K562 (cell line): ENCODE results near the gene MTA2. TPM values are rescaled to one million over a fixed set of nuclear protein-coding genes. Genes with fewer than 3 reads are reported as not detected.
A peak's percentile ranks its signal among the peaks of the same experiment; 100 is the strongest.

Experiments used
- ATAC-seq: fragments of 200-7000 bp; cut with Tn5 transposase; 3 replicates; pipeline ENCODE4 v1.9.1; 2020; ENCODE audit warnings: moderate library complexity
- BruUV-seq: library from RNA; stranded (reverse); fragments of 400-500 nt; replicated peaks from 2 replicates; lab custom pipeline; 2021; lab: Mats Ljungman, UMichigan
- CTCF ChIA-PET: fragments of 300-600 bp; formaldehyde crosslinking; extraction: SDS; loops from one replicate; lab custom pipeline; 2021; ENCODE audit warnings: low intra/inter-chr PET ratio; lab: Yijun Ruan, JAX
- POLR2A ChIA-PET: fragments of 300-600, 350-650 bp; sonication (Branson Sonifier 250); formaldehyde crosslinking; extraction: SDS; loops from one replicate; lab custom pipeline; 2021; ENCODE audit warnings: antibody characterized with exemption, inconsistent platforms; lab: Yijun Ruan, JAX
- DNase-seq, 4 experiments: peaks; one replicate each; pipeline versions ENCODE4 v3.0.0 to v3.0.0-alpha.2; 2011 to 2018; ENCODE audit warnings: low spot score in 3 of 4, mixed read lengths in 3 of 4; ENCODE audit errors: extremely low read depth in 1 of 4
- FAIRE-seq: peaks from 2 replicates; lab custom pipeline; 2011; peaks lifted over from hg19 to GRCh38; lab: Jason Lieb, UNC
- H2AFZ ChIP-seq: 2 replicates; pipeline ENCODE4 v1.6.0; 2011; ENCODE audit warnings: low read depth, low read length, control low read depth, inconsistent platforms
- H3K27ac ChIP-seq: fragments of 200-600 bp; 3 replicates; pipeline ENCODE4 v1.8.0; 2011; ENCODE audit warnings: low read depth, mild to moderate bottlenecking, control low read depth, inconsistent platforms, low read length, moderate library complexity, mixed read lengths; ENCODE audit errors: extremely low read depth
- H3K27me3 ChIP-seq, 2 experiments: fragments of 300-600 bp in 1 of 2; 2 replicates in 1 of 2; 3 replicates in 1 of 2; pipeline versions ENCODE4 v1.6.0 to v1.8.0; 2011; ENCODE audit warnings: inconsistent platforms in 2 of 2, low read length in 2 of 2, mild to moderate bottlenecking in 1 of 2, mixed read lengths in 1 of 2, moderate library complexity in 1 of 2; ENCODE audit not compliant: control insufficient read depth in 2 of 2, insufficient read depth in 2 of 2
- H3K36me3 ChIP-seq: fragments of 300-600 bp; 3 replicates; pipeline ENCODE4 v1.8.0; 2011; ENCODE audit warnings: mild to moderate bottlenecking, low read length, inconsistent platforms; ENCODE audit not compliant: control insufficient read depth, insufficient read depth
- H3K4me1 ChIP-seq, 2 experiments: fragments of 200-600 bp in 1 of 2; replicated peaks in 1 of 2; 2 replicates in 1 of 2; 3 replicates in 1 of 2; pipeline versions ENCODE4 v1.5.1 to v1.8.0; 2011; ENCODE audit warnings: inconsistent platforms in 2 of 2, low read length in 2 of 2, mild to moderate bottlenecking in 1 of 2, mixed read lengths in 1 of 2, moderate library complexity in 1 of 2; ENCODE audit not compliant: control insufficient read depth in 2 of 2, insufficient read depth in 2 of 2
- H3K4me2 ChIP-seq: 2 replicates; pipeline ENCODE4 v1.6.1; 2011; ENCODE audit warnings: low read length, control low read depth, inconsistent platforms, mixed read lengths; ENCODE audit not compliant: insufficient read depth
- H3K4me3 ChIP-seq: fragments of 200-600 bp; sonication (generic), shearing (Covaris generic); 2 replicates; pipeline ENCODE4 v1.5.1; 2016; ENCODE audit warnings: control low read depth, inconsistent platforms
- H3K79me2 ChIP-seq: fragments of 200-600 bp; 3 replicates; pipeline ENCODE4 v1.8.0; 2011; ENCODE audit warnings: low read length, inconsistent platforms; ENCODE audit not compliant: control insufficient read depth, insufficient read depth
- H3K9ac ChIP-seq, 2 experiments: 2 replicates each; pipeline versions ENCODE4 v1.6.0 to v1.6.1; 2011; ENCODE audit warnings: low read depth in 2 of 2, low read length in 2 of 2, control low read depth in 1 of 2, inconsistent platforms in 1 of 2, mild to moderate bottlenecking in 1 of 2, mixed read lengths in 1 of 2; ENCODE audit not compliant: insufficient read depth in 1 of 2
- H3K9me1 ChIP-seq: one replicate; pipeline ENCODE4 v1.6.0; 2011; ENCODE audit warnings: inconsistent platforms, mild to moderate bottlenecking, low read length, moderate library complexity; ENCODE audit not compliant: control insufficient read depth, insufficient read depth
- H3K9me3 ChIP-seq: replicated peaks from 2 replicates; pipeline ENCODE4 v1.5.1; 2011; ENCODE audit warnings: low read depth, low read length, inconsistent platforms; ENCODE audit not compliant: control insufficient read depth, insufficient read depth
- H4K20me1 ChIP-seq: replicated peaks from 2 replicates; pipeline ENCODE4 v1.6.1; 2011; ENCODE audit warnings: low read length, inconsistent platforms, mixed read lengths; ENCODE audit not compliant: control insufficient read depth, insufficient read depth
- TFAP4 ChIP-seq: sonication (generic); formaldehyde crosslinking; IDR thresholded peaks from 2 replicates; pipeline ENCODE4 v1.8.0; 2022; ENCODE audit warnings: missing genetic modification reagents, mild to moderate bottlenecking, moderate library complexity, borderline replicate concordance
- ZC3H4 ChIP-seq: sonication (generic); formaldehyde crosslinking; IDR thresholded peaks from 2 replicates; pipeline ENCODE4 v1.9.0; 2021; ENCODE audit warnings: missing genetic modification reagents, borderline replicate concordance
- ZNF140 ChIP-seq: fragments of 250-450 bp; sonication (Bioruptor Pico); IDR thresholded peaks from 2 replicates; pipeline ENCODE4 v1.8.0; 2021; ENCODE audit warnings: moderate library complexity, mild to moderate bottlenecking, inconsistent platforms
- WGBS: fragments of 100-300 bp; shearing (Covaris generic); methylation state at CpG from one replicate; pipeline ENCODE4 v1.1.6; 2016; ENCODE audit warnings: low coverage, mixed read lengths; ENCODE audit not compliant: insufficient coverage; ENCODE audit errors: missing lambda C conversion rate; 5-methylcytosine and 5-hydroxymethylcytosine counted together
- in situ Hi-C: fragments of 300-500 bp; cut with MboI; formaldehyde crosslinking; loops from 4 replicates; pipeline ENCODE4 v1.15.0; 2018; ENCODE audit warnings: inconsistent platforms, mixed read lengths
- intact Hi-C: fragments of 100-400 bp; cut with micrococcal nuclease; formaldehyde crosslinking; loops from 2 replicates; pipeline ENCODE4 v1.14.2; 2022
- polyA plus RNA-seq, 8 experiments: library from polyadenylated mRNA; depleted of rRNA in 4 of 8; stranded (reverse) in 5 of 8; unstranded in 3 of 8; fragments of >200 nt; fragmentation: Nextera tagmentation in 2 of 8; fragmentation: Illumina TruSeq in 1 of 8; extraction: Ambion mirVana in 2 of 8; extraction: Trizol in 1 of 8; gene quantifications; 2 replicates each; pipeline versions ENCODE4 v1.2.1 to v1.2.3, GENCODE V29; 2011 to 2014; ENCODE audit warnings: inconsistent platforms in 1 of 8, missing spikeins in 1 of 8
- total RNA-seq, 7 experiments: library from RNA; depleted of rRNA in 6 of 7; stranded (reverse); fragments of >200 nt in 6 of 7; fragmentation: Illumina TruSeq in 2 of 7; extraction: Trizol in 2 of 7; gene quantifications; 2 replicates each; pipeline versions ENCODE4 v1.2.1 to v1.2.3, GENCODE V29; 2011 to 2021; ENCODE audit warnings: low replicate concordance in 1 of 7

Gene MTA2
- total and polyA plus RNA-seq, 9 of the 15 experiments (the other 6 are each of a cell fraction or from before 2014, with no cell fraction given) = 6.2 to 220 (median 172) TPM

GRCh38 chr11:62553839-62554361 lies 47.8 kb downstream of the MTA2 start:
- H4K20me1 ChIP-seq = no peaks in the 10 kb centered on the region; the same call in 1 of the 2 replicates
- no peak for ATAC-seq
- WGBS = 84% methylated on average over 8 of the region's 8 CpGs
- H3K9me1 ChIP-seq = no peaks in the 10 kb centered on the region
- ChIA-PET POLR2A (interaction anchor here (1.0 to 2.8 kb wide), 5 partner anchors 10 to 37 kb away, joined by 3 to 13 read pairs (median 5); partner anchors contain the start of genes EEF1G and TUT1), CTCF (no interaction called here)
- in situ Hi-C loops (loop anchor here (10.0 kb wide), 1 partner anchor 159 kb away; no protein-coding TSS in a partner anchor), intact Hi-C loops (no loop called here)
- peak overlapping the region; percentile 62 to 77; a peak in 2 of 4 replicates for H3K9ac ChIP-seq
- H2AFZ ChIP-seq = peak overlapping the region; percentile 94
- peaks cover 68 to 70% of the 10 kb centered on the region in 2 experiments for H3K4me1 ChIP-seq
- H3K4me2 ChIP-seq = peak overlapping the region; percentile 74
- H3K27me3 ChIP-seq = no peaks in the 10 kb centered on the region
- H3K79me2 ChIP-seq = no peaks in the 10 kb centered on the region
- 0 out of 2 replicates have a peak, but pooled peaks have one; percentile 12 for TF ChIP-seq ZC3H4
- TF ChIP-seq ZNF140 (CRISPR knock-in tag) = no peak
- peak; percentile 39; the same call in 1 of the 2 replicates for TF ChIP-seq TFAP4
- BruUV-seq = no TSS peak
- H3K36me3 ChIP-seq = peaks cover 25% of the 10 kb centered on the region
- H3K27ac ChIP-seq = peak overlapping the region; percentile 79
- no peak for FAIRE-seq
- H3K4me3 ChIP-seq = no peak overlapping the region
- no peak for DNase-seq
- no peaks in the 10 kb centered on the region for H3K9me3 ChIP-seq
